Left renal pelvis (tissue), 4 donors: ENCODE results near the gene CAMK1G. TPM values are rescaled to one million over a fixed set of nuclear protein-coding genes. Genes with fewer than 3 reads are reported as not detected.

Source experiments
- DNase-seq, 4 donors: peaks; one replicate each; pipeline ENCODE4 v3.0.0-alpha.2; 2013; ENCODE audit warnings: low read depth in 4 of 4, low spot score in 3 of 4
- polyA plus RNA-seq, 4 donors: library from polyadenylated mRNA; unstranded; fragments of 120-200 nt; gene quantifications; one replicate each; pipeline ENCODE4 v1.2.1, GENCODE V29; 2013; ENCODE audit not compliant: insufficient read length in 4 of 4

Gene CAMK1G
- polyA plus RNA-seq, 4 donors = 1.4 to 6.3 (median 4.7) TPM

DNA sequence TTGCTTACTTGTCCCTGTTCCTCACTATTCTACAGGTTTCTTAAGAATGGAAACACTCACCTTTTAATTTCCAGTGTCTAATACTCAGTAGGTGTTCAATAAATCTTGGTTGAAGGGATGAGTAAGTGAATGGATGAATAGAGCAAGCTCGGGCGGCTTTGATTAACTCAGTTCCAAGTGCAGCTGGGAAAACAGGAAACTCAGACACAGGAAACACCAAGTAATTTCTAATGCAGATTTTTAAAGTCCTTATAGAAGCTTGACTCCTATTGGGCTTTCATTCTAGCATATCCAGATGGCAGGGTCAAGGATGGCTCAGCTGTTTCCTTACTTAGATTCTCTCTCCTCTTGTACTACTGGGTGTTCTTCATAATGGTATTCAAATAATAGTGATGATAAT lies 14.0 kb downstream of the CAMK1G start:
- DNase-seq = no peak

DNA sequence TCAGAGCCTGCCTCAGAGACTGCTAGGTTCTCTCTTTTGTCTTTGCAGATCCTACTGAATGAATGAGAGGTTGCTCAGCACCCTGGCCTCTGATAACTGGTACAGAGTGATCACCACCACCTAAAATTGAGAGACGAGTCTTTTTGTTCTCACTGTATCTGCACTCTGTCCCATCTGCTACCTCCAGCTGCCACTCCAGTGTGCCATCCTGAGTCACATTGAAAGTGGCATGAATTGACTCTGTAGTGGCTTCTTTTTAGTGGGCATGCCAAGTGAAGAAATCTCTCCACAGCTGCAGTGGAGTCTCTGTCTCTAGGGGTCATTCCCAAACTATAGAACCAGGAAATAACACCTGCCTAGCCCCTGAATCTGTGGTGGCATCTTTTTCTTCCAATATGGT lies 14.7 kb downstream of the CAMK1G start:
- no peak for DNase-seq

DNA sequence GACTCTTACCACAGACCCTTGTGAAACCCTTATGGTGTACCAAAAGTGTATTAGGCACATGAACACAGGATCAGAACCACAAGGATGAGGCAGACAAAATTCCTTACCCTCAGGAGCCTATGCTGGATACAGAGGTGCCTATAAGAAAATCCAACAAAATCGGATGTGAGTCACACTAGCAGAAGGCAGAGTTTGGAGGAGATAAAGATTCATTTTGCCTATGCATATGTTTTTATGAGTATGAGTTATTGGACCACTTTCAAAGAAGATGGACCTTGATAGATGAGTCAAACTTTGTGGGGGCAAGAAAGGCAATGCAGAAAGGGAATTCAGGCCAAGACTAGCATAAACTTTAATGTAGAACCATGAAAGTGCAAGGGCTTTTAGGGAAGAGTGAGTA lies 17.0 kb downstream of the CAMK1G start:
- DNase-seq = no peak

DNA sequence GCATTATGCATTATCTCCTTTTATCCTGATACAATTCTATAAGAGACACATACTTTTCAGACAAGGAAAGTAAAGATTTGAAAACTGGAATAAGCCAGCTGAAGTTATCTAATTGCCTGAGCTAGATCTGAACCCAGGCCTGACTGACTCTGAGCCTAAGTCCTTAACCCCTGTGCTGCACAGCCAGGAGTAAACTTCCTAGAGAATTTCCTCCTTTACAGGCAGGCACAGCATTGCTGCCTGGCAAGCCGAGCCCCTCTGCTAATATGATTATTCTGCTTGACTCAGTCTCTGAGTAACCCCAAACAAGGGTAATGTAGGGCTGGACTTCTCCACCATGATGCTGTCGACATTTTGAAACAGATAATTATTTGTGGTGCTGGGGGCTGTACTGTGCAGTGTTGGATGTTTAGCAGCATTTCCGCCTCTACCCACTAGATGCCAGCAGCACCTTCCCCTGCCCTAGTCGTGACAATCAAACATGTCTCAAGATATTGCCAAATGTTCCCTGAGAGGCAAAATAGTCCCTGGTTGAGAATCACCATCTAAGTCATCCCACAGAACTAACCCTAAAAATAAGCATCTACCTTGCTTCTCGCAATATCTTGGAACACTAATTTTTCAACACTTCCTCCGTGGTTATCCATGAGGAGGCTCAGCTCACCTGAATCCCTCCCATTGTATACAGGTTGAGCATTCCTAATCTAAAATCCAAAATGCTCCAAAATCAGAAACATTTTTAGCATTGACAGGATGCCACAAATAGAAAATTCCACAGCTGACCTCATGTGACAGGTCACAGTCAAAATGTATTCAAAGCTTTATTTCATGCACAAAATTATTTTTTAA lies 18.5 kb downstream of the CAMK1G start:
- no peak for DNase-seq

DNA sequence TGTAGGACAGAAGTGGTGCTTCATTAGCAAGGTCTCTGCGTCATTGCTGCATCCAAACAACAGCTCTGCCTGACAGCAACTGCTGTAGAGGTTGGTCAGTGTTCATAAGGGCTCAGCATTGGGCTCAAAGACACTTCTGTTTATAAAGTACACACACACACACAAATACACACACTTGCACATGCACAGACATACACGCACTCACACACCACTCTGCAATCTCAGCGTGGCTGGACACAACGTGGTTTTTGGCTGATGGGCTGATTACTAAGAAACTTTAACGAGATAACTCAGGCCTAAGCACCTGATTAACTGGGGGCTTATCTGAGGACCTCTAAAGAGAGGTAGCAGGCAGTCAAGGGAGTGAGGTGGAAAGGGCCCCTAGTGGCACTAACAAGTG lies 20.4 kb downstream of the CAMK1G start:
- no peak for DNase-seq

DNA sequence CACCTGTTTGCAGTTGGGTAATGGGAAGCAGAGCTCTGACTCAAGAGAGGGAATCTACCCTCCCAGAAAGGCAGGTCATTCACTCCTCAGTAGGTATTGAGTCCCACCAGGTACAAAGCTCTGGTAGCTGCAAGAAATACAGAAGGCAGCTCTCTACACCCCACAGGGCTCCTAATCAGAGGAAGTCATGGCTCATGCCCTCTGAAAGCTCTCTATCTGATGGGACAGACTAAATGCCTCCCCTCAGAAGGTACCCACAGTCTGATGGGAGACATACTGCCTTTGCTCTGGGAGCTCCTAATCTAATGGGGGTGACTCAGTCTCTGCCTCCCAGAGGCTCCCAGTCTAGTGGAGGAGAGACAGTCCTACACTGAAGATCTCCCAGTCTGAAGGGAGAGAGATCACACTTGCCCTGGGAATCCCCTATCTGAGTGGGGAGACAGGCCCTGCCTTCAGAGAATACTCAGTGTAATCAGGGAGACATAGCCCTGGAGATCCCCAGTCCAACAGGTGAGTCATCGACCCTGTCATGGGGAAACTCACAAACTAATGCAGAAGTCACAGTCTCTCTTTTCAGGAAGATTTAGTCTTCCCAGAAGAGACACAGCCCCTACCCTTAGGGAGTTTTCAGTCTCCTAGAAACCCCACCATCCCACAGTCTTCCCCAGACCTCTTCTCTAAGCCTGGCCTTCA lies 23.7 kb downstream of the CAMK1G start:
- DNase-seq = no peak

DNA sequence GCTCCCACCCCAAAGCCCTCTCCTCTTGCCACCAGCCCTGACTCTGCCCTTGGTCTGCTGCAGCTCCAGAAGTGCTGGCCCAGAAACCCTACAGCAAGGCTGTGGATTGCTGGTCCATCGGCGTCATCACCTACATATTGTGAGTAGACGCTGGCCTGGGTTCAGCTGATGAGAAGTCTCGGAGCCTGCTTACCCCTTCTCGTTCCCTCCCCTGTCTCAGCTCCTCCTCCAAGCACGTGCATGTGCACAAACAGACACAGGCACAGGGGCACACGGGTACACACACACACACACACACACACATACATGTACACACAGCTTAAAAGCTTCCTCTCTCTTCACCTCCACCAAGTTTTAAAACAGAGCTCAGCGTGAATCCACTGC lies 24.3 kb downstream of the CAMK1G start:
- no peak for DNase-seq

DNA sequence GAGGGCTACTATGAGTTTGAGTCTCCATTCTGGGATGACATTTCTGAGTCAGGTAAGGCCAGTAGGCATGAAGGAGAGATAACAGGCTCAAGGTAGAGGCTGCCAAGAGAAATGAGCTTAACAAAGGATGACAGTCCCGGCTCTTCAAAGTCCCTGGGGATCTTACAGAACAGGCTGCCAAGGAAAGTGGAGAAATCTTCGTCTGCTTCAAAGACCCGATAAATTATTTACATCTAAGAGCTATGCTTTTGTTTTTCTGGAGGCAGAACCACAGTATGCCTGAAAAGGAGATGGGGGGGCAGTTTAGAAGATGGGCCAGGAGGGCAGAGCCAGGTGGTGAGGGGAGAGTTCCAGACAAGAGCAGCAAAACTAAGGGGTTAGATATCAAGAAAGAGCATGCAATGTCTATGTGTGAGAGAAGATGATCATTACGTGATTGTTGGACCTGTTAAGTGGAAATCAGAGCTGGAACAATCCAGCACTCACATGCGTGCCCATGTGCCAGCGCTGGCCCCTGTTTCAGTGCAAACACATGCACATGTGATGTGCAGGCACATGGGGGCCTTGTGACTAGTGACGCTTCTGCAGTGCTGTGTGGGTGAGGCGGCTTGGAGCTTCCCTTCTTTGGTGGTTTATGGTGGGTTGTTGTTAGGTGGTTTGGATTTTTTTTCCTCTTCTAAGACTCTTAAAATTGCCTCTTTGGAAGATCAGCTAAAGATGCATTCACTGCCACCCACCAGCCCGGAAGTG lies 25.7 kb downstream of the CAMK1G start:
- DNase-seq = no peak

DNA sequence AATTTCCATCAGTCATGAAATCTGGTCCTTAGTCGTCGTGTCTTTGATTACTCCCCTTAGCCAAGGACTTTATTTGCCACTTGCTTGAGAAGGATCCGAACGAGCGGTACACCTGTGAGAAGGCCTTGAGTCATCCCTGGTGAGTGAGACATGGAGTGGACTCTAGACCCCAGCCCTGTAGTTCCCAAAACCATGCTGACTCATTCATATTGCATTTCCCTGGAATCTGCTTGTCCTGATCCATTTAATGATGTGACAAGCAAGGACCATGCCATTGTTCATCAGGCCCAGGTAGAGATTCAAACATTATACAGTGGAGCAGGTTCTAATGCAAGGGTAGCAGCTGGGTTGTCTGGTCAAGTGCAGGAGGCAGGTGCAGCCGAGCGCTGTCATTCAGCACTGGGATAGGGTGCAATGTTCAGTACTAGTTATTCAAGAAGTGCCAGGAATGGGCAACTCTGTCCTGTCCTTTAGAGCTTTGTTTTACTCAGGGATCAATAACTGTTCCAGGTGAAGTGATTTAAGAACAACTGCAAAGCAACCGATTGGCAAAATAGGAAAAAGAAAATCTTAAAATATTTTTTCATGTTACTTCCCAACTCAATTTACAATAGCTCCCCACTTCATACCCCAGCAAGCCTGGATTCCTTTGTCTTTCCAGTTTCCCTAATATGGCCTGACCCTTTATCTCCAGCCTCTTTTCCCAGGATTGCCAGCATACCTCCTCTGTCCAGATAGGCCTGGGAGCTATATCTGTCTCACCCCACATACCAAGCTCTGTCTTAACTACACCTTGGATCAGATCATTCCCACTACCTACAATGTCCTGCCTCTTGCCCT lies 26.5 kb downstream of the CAMK1G start:
- no peak for DNase-seq

DNA sequence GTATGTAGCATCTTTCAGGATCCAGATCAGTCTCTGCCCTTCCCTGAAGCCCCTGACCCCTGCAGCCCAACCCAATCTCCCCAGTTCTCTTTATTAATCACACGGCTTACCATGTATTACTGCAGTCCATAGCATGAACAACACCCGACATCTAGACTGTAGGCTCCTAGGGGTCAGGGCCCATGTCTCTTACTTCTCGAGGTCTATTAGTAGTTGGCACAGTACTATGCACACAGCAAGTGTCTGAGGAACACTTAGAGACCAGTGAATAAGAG lies 27.1 kb downstream of the CAMK1G start:
- DNase-seq = no peak

DNA sequence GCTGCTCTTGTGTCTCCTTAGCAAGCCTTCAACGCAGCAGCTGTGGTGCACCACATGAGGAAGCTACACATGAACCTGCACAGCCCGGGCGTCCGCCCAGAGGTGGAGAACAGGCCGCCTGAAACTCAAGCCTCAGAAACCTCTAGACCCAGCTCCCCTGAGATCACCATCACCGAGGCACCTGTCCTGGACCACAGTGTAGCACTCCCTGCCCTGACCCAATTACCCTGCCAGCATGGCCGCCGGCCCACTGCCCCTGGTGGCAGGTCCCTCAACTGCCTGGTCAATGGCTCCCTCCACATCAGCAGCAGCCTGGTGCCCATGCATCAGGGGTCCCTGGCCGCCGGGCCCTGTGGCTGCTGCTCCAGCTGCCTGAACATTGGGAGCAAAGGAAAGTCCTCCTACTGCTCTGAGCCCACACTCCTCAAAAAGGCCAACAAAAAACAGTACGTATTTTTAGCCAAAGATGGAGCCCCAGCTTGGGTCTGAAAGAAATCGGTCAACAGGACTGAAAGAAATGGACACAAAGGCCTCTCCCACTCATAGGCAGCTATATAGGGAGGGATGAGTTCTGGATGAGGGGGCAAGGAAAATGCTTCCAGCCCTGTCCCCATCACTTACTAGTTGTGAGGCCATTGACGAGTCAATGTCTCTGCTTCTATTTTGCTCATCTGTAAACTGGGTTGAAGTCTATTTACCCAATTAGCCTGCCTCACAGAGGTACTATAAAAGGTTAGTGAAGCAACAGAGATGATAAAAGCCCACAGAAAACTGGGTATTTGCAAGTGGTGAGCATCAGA lies 28.5 kb downstream of the CAMK1G start:
- DNase-seq = no peak

DNA sequence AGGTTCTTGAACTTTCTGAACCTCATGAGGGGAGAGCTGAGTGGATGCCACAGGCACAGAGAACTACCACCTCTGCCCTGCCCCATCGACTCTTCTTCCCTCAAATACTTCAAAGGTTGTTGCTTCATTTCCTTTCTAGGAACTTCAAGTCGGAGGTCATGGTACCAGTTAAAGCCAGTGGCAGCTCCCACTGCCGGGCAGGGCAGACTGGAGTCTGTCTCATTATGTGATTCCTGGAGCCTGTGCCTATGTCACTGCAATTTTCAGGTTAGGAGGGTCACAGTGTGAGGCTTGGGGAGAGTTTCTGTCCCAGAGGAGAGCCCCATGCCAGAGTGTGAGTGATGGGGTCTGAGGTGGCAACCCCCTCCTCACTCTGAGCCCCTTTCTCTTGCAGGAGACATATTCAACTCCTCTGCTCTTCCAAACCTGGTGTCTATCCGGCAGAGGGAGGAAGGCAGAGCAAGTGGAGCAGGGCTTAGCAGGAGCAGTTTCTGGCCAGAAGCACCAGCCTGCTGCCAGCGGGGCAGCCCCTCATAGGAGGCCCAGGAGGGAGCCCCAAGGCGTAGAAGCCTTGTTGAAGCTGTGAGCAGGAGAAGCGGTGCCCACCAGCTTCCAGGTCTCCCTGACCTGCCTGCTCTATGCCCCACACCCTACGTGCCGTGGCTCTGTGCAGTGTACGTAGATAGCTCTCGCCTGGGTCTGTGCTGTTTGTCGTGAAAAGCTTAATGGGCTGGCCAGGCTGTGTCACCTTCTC lies 29.3 kb downstream of the CAMK1G start:
- no peak for DNase-seq

DNA sequence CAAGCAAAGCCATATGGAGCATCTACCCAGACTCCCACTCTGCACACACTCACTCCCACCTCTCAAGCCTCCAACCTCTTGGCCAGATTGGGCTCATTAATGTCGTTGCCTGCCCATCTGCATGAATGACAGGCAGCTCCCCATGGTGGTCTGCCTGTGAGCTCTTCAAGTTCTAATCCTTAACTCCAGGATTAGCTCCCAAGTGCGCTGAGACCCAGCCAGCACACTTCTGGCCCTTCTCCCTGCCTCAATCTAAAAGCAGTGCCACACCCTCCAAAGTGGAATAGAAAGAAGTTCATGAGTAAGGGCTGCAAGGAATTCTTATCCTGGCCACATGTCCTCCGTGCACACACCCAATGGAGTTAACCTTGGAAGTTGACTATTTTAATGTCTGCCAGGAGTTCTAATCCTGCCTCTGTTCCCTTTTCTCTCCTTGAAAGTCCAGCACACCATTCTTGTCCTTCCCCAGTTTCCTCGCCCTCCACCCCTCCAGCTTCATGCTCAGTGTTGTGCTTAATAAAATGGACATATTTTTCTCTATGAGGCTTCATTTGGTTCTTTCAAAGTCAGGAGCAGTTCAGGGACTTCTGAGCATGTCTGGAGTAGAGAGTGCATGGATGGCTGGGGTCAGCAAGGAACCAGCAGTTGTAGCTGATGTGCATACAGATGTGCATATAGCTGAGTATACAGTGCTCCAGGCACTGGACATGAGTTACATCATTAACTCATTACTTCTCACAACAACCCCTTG lies 30.1 kb downstream of the CAMK1G start:
- DNase-seq = no peak

DNA sequence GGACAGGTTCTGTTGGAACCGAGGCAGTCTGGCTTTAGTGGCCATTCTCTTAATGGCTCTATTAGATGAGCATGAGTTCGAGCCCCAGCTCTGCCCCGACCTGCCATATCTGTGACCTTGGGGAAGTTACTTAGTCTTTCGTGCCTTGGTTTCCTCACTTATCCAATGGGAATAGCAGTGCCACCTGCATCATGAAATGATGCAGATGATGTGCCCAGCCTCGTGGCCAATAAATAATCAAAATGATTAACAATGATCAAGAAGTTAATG lies 30.6 kb downstream of the CAMK1G start:
- no peak for DNase-seq

DNA sequence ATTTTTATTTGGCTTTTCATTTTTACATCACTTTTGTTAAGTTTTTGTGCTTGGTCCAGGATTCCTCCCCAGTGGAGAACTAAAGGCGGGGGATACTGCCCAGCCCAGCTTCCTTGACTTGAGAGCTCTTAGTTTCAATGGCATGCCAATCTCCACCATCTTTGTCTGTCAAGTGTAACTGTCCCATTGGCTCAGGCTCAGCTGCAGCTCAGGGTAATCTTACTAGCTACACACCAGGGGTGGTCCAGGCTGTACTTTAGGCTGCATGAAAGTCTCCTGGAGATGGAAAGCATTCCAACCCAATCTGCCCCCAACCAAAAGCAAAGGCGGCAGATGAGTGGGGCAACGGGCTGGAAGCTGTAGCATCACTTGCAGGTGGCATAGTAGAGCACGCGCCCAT lies 31.4 kb downstream of the CAMK1G start:
- no peak for DNase-seq

DNA sequence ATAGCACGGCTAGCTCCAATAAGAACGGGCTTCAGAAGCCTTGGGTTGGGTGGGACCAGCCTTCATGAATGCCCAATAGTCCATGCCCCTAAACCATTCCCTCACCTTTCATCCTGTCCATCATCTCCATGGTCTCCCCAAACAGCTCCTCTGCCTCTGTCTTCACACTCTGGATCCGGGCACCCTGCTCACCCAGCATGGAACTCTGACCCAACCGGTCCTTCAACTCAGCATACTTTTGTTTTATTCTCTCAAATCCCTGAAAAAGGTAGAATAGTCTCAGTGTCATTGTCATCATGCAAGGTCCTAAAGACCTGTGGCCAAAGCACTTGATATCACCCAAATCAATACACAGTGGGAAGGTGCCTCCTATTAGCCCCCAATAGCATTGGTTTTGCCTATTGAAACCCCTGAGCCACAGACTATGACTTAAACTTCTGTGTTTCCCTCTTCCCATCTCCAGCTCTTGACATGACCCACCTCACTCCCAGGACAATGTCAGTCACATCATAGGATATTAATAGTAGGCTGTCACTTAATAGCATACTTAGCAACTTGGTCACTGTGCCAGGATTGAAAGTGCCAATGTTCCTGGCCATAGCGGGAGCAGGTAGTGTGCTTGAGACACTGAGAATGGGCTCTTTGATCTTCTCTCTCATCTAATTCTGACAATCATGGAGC lies 33.0 kb downstream of the CAMK1G start:
- DNase-seq = no peak

DNA sequence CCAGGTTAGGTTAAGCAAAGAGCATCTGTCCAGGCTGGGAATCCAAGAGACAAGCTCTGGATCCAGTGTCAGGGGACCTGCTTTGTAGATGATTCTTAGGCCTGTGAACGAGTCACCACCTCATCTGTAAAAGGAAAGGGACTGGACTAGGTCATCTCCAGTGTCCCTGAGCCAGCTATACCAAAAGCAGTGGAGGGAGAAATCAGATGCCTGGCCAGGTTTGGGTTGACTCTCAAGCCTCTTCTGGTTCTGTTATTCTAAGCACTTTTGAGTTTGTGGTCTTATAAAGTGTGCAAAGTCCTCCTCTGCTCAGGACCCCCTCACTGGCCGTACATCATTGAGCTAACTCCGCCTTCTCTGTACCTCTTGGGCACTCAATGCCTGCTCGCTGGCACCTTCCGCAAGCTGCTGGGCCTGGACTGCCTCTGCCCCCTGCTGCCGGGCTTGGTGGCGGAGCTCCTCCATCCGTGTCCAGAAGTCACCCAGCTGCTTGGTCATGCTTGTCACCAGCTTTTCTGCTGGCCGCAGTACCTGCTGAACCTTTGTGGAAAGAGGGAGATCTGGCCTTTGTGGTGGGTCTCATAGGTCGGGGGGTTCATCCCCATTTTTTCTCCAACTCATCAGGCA lies 33.6 kb downstream of the CAMK1G start:
- no peak for DNase-seq

DNA sequence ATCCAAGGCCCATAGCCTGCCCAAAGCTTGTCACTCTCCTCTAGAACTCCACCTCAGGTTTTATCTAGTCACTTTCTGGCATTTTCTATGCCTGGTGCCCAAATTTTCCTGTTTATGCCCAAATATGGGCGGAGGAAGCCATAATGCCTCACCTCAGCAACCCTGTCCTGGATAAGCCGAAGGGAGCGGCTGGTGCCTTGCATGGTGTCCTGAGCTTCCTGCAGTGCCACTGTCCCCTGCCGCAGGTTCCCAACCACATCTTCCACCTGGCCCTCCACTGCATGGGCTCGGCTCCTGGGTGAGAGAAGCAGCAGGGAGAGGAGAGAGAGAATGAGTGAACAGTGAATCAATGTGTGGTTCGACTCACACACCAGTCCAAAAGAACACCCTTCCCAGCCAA lies 34.2 kb downstream of the CAMK1G start:
- no peak for DNase-seq
